GM12878 (cell line): ENCODE measurements around the gene KDF1. TPM values are rescaled to one million over a fixed set of nuclear protein-coding genes. Genes with fewer than 3 reads are reported as not detected.
A peak's percentile ranks its signal among the peaks of the same experiment; 100 is the strongest.

Experiments used
- BHLHE40 ChIP-seq, 2 experiments: fragments of 450-650 bp in 1 of 2; IDR thresholded peaks; 2 replicates each; pipeline ENCODE4 v1.6.1; 2011 to 2017; ENCODE audit warnings: low read depth in 2 of 2, borderline replicate concordance in 1 of 2, improper control_type of control experiment in 1 of 2, low read length in 1 of 2, mild to moderate bottlenecking in 1 of 2
- CREB1 ChIP-seq: IDR thresholded peaks from 2 replicates; pipeline ENCODE4 v1.6.1; 2012; ENCODE audit warnings: low read depth, mild to moderate bottlenecking, inconsistent platforms
- EED ChIP-seq: sonication (generic); IDR thresholded peaks from 2 replicates; pipeline ENCODE4 v1.6.1; 2016; ENCODE audit warnings: antibody characterized with exemption, low read depth
- HDGF ChIP-seq: fragments of 450-650 bp; IDR thresholded peaks from 2 replicates; pipeline ENCODE4 v1.6.1; 2016; ENCODE audit warnings: antibody characterized with exemption
- MYC ChIP-seq: IDR thresholded peaks from 2 replicates; pipeline ENCODE4 v1.6.1; 2011; ENCODE audit warnings: mild to moderate bottlenecking, low read length, moderate library complexity, inconsistent platforms; ENCODE audit not compliant: insufficient read depth, insufficient replicate concordance, insufficient read length, severe bottlenecking
- NBN ChIP-seq: fragments of 450-650 bp; IDR thresholded peaks from 2 replicates; pipeline ENCODE4 v1.6.1; 2016
- NRF1 ChIP-seq: conservative IDR thresholded peaks from 2 replicates; pipeline ENCODE4 v1.6.1; 2011; ENCODE audit warnings: mild to moderate bottlenecking, low read depth, low read length, improper control_type of control experiment
- SP1 ChIP-seq: IDR thresholded peaks from one replicate; pipeline ENCODE4 v1.6.1; 2011; ENCODE audit warnings: low read depth, low read length
- TBL1XR1 ChIP-seq: IDR thresholded peaks from 2 replicates; pipeline ENCODE4 v1.6.1; 2012; ENCODE audit warnings: low read depth, low read length, improper control_type of control experiment
- ZZZ3 ChIP-seq: IDR thresholded peaks from 2 replicates; pipeline ENCODE4 v1.6.1; 2011; ENCODE audit warnings: low read depth; ENCODE audit not compliant: control insufficient read depth, insufficient read length
- polyA plus RNA-seq, 11 experiments: library from polyadenylated mRNA; depleted of rRNA in 4 of 11; unstranded in 6 of 11; stranded (reverse) in 5 of 11; fragments of >200 nt; fragmentation: Nextera tagmentation in 4 of 11; fragmentation: Illumina TruSeq in 1 of 11; extraction: Ambion mirVana in 4 of 11; extraction: Trizol in 1 of 11; gene quantifications; 1 replicate in 1 of 11; 2 replicates in 10 of 11; pipeline versions ENCODE4 v1.2.1 to v1.2.3, GENCODE V29; 2011 to 2016; ENCODE audit warnings: inconsistent platforms in 2 of 11, missing spikeins in 2 of 11, low read depth in 1 of 11
- total RNA-seq, 4 experiments: library from RNA; depleted of rRNA in 3 of 4; stranded (reverse); fragments of >200 nt in 3 of 4; fragmentation: Illumina TruSeq in 1 of 4; extraction: Trizol in 1 of 4; gene quantifications; 2 replicates each; pipeline versions ENCODE4 v1.2.1 to v1.2.3, GENCODE V29; 2013 to 2021
- TF ChIP-seq, protein P1 (sequence below): fragments of 450-650 bp; formaldehyde crosslinking; IDR thresholded peaks from 2 replicates; pipeline ENCODE4 v1.5.0; 2022; ENCODE audit warnings: mild to moderate bottlenecking, missing genetic modification characterization
- TF ChIP-seq, protein P2 (sequence below): IDR thresholded peaks from 2 replicates; pipeline ENCODE4 v1.6.1; 2012; ENCODE audit warnings: low read length, inconsistent platforms

The KDF1 gene
- total and polyA plus RNA-seq, 10 of the 15 experiments (the other 5 are each of a cell fraction or from before 2014, with no cell fraction given) = 0.03 to 0.13 (median 0.04) TPM; not detected in 7

DNA sequence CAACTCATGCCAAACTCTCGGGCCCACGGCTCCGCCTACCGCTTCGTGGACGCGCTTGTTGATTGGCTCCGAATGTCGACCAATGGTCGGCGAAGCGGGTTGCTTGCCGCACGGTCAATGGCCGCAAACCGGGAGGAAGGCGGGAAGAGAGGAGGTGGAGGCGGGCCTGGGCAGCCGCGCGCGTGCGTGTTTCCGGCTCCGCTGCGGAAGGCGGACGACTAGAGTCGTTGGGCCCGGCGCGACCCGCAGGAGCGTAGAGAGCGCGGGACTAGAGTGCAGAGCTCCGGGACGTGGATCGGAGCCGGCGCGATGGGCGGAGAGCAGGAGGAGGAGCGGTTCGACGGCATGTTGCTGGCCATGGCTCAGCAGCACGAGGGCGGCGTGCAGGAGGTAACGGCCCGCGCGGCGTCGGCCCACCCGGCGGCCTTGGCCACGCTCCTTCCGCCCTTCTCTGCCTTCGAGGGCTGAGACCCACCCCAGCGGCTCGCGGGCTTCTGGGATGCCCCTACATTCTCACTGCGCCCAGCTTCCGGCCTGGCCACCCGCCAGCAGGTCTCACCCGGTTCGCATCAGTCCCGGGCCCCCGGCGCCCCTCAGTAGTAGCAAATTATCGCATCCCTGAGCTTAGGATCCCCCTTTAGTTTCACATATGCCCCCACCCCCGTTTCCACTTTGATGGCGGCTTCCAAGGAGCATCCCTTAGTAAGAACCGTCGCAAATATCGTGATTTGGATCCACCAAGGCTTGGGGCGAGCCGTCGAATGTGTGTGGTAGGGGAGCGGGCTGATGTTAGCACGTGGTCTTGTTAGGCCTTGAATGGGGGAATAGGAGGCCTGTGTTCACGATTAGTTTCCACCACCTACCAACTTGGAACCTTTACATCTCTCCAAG, 38.5 kb downstream of the KDF1 start, which contains the start of gene NUDC (continued):
- TF ChIP-seq, protein P1, sequence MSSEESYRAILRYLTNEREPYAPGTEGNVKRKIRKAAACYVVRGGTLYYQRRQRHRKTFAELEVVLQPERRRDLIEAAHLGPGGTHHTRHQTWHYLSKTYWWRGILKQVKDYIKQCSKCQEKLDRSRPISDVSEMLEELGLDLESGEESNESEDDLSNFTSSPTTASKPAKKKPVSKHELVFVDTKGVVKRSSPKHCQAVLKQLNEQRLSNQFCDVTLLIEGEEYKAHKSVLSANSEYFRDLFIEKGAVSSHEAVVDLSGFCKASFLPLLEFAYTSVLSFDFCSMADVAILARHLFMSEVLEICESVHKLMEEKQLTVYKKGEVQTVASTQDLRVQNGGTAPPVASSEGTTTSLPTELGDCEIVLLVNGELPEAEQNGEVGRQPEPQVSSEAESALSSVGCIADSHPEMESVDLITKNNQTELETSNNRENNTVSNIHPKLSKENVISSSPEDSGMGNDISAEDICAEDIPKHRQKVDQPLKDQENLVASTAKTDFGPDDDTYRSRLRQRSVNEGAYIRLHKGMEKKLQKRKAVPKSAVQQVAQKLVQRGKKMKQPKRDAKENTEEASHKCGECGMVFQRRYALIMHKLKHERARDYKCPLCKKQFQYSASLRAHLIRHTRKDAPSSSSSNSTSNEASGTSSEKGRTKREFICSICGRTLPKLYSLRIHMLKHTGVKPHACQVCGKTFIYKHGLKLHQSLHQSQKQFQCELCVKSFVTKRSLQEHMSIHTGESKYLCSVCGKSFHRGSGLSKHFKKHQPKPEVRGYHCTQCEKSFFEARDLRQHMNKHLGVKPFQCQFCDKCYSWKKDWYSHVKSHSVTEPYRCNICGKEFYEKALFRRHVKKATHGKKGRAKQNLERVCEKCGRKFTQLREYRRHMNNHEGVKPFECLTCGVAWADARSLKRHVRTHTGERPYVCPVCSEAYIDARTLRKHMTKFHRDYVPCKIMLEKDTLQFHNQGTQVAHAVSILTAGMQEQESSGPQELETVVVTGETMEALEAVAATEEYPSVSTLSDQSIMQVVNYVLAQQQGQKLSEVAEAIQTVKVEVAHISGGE (CRISPR knock-in tag) = no peak
- TF ChIP-seq, protein P2, sequence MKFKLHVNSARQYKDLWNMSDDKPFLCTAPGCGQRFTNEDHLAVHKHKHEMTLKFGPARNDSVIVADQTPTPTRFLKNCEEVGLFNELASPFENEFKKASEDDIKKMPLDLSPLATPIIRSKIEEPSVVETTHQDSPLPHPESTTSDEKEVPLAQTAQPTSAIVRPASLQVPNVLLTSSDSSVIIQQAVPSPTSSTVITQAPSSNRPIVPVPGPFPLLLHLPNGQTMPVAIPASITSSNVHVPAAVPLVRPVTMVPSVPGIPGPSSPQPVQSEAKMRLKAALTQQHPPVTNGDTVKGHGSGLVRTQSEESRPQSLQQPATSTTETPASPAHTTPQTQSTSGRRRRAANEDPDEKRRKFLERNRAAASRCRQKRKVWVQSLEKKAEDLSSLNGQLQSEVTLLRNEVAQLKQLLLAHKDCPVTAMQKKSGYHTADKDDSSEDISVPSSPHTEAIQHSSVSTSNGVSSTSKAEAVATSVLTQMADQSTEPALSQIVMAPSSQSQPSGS = no peak
- TF ChIP-seq TBL1XR1 = no peak
- TF ChIP-seq NBN = peak; percentile 48; the same call in 1 of the 2 replicates
- peak; percentile 94 for TF ChIP-seq HDGF
- TF ChIP-seq BHLHE40 (IDR thresholded peaks at IDR 0.05; ENCODE audit: borderline replicate concordance in 1 of 2, low read depth in 2 of 2, low read length in 1 of 2) = peak in 1 of 2 experiments; percentile 34; a peak in 2 of 4 replicates
- TF ChIP-seq EED = no peak; the same call in 1 of the 2 replicates
- TF ChIP-seq NRF1 = peak; percentile 33; the same call in 1 of the 2 replicates
- TF ChIP-seq SP1 = peak; percentile 92
- TF ChIP-seq MYC = peak; percentile 88
- TF ChIP-seq CREB1 = peak; percentile 90
- TF ChIP-seq ZZZ3 = no peak
- TF ChIP-seq, all 136 proteins: peak for 40
